Esophagus (tissue), 2 donors: ENCODE data around the gene AK6. TPM values are rescaled to one million over a fixed set of nuclear protein-coding genes. Genes with fewer than 3 reads are reported as not detected.
A peak's percentile ranks its signal among the peaks of the same experiment; 100 is the strongest.
"Not testable (repeated sequence)": the region's sequence is repeated elsewhere in the genome, so short reads cannot be mapped to it uniquely, and the experiment has no call there.

Source experiments
- H3K27ac ChIP-seq, 2 donors: one replicate each; pipeline ENCODE4 v1.5.1; 2013; ENCODE audit warnings: low read depth in 2 of 2, mild to moderate bottlenecking in 2 of 2, inconsistent platforms in 1 of 2, low read length in 1 of 2, moderate library complexity in 1 of 2
- H3K27me3 ChIP-seq, 2 donors: one replicate each; pipeline ENCODE4 v1.6.1; 2013; ENCODE audit warnings: low read length in 2 of 2, control low read depth in 1 of 2, mild to moderate bottlenecking in 1 of 2; ENCODE audit not compliant: insufficient read depth in 2 of 2, control insufficient read depth in 1 of 2
- H3K36me3 ChIP-seq, 2 donors: one replicate each; pipeline ENCODE4 v1.6.1; 2013; ENCODE audit warnings: low read length in 1 of 2; ENCODE audit not compliant: control insufficient read depth in 2 of 2, insufficient read depth in 2 of 2
- H3K4me1 ChIP-seq, 2 donors: one replicate each; pipeline ENCODE4 v1.6.1; 2013; ENCODE audit warnings: low read length in 1 of 2; ENCODE audit not compliant: control insufficient read depth in 2 of 2, insufficient read depth in 2 of 2
- H3K4me3 ChIP-seq, 2 donors: one replicate each; pipeline ENCODE4 v1.5.1; 2013; ENCODE audit warnings: low read length in 2 of 2, mild to moderate bottlenecking in 2 of 2, low read depth in 1 of 2, moderate library complexity in 1 of 2
- H3K9me3 ChIP-seq, 2 donors: one replicate each; pipeline ENCODE4 v1.6.1; 2013; ENCODE audit warnings: mild to moderate bottlenecking in 2 of 2, low read depth in 1 of 2, low read length in 1 of 2, moderate library complexity in 1 of 2; ENCODE audit not compliant: control insufficient read depth in 2 of 2, insufficient read depth in 1 of 2
- WGBS, 2 donors: extraction: QIAGEN DNeasy Blood & Tissue Kit; methylation state at CpG; one replicate each; pipeline ENCODE4 v1.1.7; 2013; 5-methylcytosine and 5-hydroxymethylcytosine counted together
- polyA plus RNA-seq, 2 donors: library from polyadenylated mRNA; stranded (reverse); fragments of 200-250 nt; gene quantifications; one replicate each; pipeline ENCODE4 v1.2.3, GENCODE V29; 2013
- donor health status: healthy with polysubstance abuse.
- donor health status: Bipolar disorder and iron deficiency.

The AK6 gene
- polyA plus RNA-seq, 2 donors = 27.8 to 43.2 TPM

DNA sequence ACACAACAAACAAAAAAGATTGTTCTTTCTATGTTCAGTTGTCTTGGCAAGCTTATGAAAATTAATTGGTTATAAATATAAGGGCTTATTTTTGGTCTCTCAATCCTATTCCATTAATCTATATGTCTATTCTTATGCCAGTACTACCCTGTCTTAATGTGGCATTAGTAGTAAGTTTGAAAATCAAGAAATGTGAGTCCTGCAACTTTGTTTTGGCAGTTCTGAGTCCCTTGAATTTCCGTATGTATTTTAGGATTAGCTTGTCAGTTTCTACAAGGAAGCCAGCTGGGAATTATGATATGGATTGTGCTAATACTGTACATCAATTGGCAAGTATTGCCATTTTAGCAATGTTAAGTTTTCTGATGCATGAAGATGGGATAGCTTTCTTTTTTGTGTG lies 26.2 kb downstream of the AK6 start:
- no peak overlapping the region for H3K4me3 ChIP-seq
- H3K36me3 ChIP-seq = no peaks in the 10 kb centered on the region
- H3K27me3 ChIP-seq = no peaks in the 10 kb centered on the region
- 39 to 44% methylated on average over 1 of the region's 1 CpG for whole genome bisulfite sequencing, 2 donors
- H3K9me3 ChIP-seq = no peaks in the 10 kb centered on the region
- no peak overlapping the region for H3K27ac ChIP-seq
- no peaks in the 10 kb centered on the region for H3K4me1 ChIP-seq

GRCh38 chr5:69341520-69342161 lies 27.7 kb downstream of the AK6 start:
- H3K4me3 ChIP-seq = no peak overlapping the region
- no peaks in the 10 kb centered on the region for H3K36me3 ChIP-seq
- no peak overlapping the region for H3K27ac ChIP-seq
- H3K27me3 ChIP-seq = no peaks in the 10 kb centered on the region
- 79 to 91% methylated on average over 4 of the region's 4 CpGs for WGBS, 2 donors
- no peaks in the 10 kb centered on the region for H3K9me3 ChIP-seq
- H3K4me1 ChIP-seq = no peaks in the 10 kb centered on the region

DNA sequence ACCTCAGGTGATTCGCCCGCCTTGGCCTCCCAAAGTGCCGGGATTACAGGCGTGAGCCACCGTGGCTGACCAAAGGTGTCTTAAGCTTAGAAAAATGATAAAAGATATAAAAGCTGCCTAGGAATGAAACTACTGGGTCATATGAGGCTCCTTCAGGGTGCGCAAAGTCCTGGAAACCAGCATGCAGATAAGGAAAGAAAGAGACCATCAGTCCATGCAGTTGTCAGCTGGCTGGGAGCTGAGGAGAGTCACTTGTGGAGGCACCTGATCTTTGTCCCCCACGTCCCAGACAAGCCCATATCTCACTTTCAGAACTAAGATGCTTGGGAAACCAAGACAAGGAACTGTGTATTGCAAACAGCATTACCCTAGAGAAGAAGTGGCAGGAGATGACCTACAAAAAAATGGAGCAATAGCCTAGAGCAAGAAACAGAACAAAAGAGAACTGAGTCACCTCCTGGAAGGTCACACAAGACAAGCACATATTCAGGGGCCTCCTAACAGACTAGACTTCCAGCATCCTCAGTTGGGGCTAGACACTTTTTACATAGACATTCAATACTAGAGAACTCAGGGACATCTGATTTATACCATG lies 33.9 kb downstream of the AK6 start:
- H3K4me1 ChIP-seq = no peaks in the 10 kb centered on the region
- 82 to 85% methylated on average over 7 of the region's 7 CpGs for WGBS, 2 donors

DNA sequence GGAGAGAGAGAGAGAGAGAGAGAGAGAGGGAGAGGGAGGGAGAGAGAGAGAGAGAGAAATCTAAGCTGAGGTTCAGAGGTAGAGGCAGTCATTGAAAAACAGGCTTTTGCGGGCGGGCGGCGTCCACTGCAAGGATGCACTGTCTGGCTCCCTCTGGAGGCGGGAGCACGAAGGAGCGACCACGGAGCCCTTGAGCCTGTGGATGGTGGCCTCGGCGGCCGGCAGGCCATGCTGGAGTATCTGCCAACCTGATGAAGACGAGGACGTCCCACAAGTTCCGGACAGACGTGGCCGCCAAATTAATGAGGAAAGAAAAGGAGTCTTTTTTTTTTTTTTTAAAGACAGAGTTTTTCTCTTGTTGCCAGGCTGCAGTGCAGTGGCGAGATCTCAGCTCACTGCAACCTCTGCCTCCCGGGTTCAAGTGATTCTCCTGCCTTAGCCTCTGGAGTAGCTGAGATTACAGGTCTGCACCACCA lies 34.5 kb downstream of the AK6 start:
- 6 to 11% methylated on average over 17 to 18 of the region's 18 CpGs for WGBS, 2 donors
- Histone ChIP-seq H3K4me3 (peak overlapping the region in 1 of 2 donors; percentile 3), H3K36me3 (no peaks in the 10 kb centered on the region)

More for the DNA sequence above, 33.9 kb downstream of the AK6 start:
- H3K27me3 ChIP-seq = no peaks in the 10 kb centered on the region
- no peak overlapping the region for H3K27ac ChIP-seq
- H3K4me3 ChIP-seq = no peak overlapping the region
- H3K9me3 ChIP-seq = no peaks in the 10 kb centered on the region
- H3K36me3 ChIP-seq = no peaks in the 10 kb centered on the region

DNA sequence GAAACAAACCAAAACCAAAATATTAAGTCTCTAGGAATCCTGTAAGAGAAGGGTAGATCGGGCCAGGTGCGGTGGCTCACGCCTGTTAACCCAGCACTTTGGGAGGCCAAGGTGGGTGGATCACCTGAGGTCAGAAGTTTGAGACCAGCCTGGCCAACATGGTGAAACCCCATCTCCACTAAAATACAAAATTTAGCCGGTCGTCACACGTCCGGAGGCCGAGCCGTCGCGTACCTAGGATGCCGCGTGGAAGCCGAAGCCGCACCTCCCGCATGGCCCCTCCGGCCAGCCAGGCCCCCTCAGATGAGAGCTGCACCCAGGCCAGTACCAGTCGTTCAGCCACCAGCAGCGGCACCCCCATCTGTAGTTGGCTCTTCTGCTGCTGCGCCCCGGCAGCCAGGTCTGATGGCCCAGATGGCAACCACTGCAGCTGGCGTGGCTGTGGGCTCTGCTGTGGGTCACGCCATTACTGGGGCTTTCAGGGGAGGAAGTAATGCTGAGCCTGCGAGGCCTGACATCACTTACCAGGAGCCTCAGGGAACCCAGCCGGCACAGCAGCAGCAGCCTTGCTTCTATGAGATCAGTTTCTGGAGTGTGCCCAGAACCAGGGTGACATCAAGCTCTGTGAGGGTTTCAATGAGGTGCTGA lies 35.5 kb downstream of the AK6 start:
- 95 to 97% methylated on average over 24 to 25 of the region's 25 CpGs for WGBS, 2 donors

More for the DNA sequence above, 34.5 kb downstream of the AK6 start:
- Histone ChIP-seq H3K27ac (peak overlapping the region in 1 of 2 donors; percentile 22), H3K9me3 (no peaks in the 10 kb centered on the region), H3K27me3 (no peaks in the 10 kb centered on the region), H3K4me1 (no peaks in the 10 kb centered on the region)

GRCh38 chr5:69331528-69332445 lies 37.5 kb downstream of the AK6 start:
- no peaks in the 10 kb centered on the region for H3K36me3 ChIP-seq
- H3K27me3 ChIP-seq = no peaks in the 10 kb centered on the region
- no peaks in the 10 kb centered on the region for H3K4me1 ChIP-seq
- WGBS, 2 donors = 40 to 46% methylated on average over 11 of the region's 11 CpGs
- H3K4me3 ChIP-seq = peak overlapping the region; percentile 10 to 92
- H3K9me3 ChIP-seq = no peaks in the 10 kb centered on the region
- H3K27ac ChIP-seq = peak overlapping the region; percentile 63 to 77

More for the DNA sequence above, 35.5 kb downstream of the AK6 start:
- not testable (repeated sequence) for H3K27ac ChIP-seq, H3K9me3 ChIP-seq, H3K4me1 ChIP-seq, H3K4me3 ChIP-seq, H3K27me3 ChIP-seq, H3K36me3 ChIP-seq

- H3K27ac ChIP-seq = no peak overlapping the region
- H3K4me1 ChIP-seq = no peaks in the 10 kb centered on the region
- H3K9me3 ChIP-seq = no peaks in the 10 kb centered on the region
- no peaks in the 10 kb centered on the region for H3K27me3 ChIP-seq
- 85% methylated on average over 9 of the region's 9 CpGs for WGBS, 2 donors
- H3K4me3 ChIP-seq = no peak overlapping the region
- no peaks in the 10 kb centered on the region for H3K36me3 ChIP-seq
Measured at GRCh38 chr5:69329905-69330489, 39.3 kb downstream of the AK6 start.

- 88 to 93% methylated on average over 1 of the region's 1 CpG for WGBS, 2 donors
- H3K27ac ChIP-seq = no peak overlapping the region
Measured at GRCh38 chr5:69326365-69326764, 43.0 kb downstream of the AK6 start.

GRCh38 chr5:69317391-69317790 lies 51.9 kb downstream of the AK6 start:
- Histone ChIP-seq H3K4me1 (no peaks in the 10 kb centered on the region), H3K36me3 (peaks cover 0 to 8% of the 10 kb centered on the region in 2 donors), H3K4me3 (no peak overlapping the region), H3K9me3 (no peaks in the 10 kb centered on the region), H3K27me3 (no peaks in the 10 kb centered on the region), H3K27ac (no peak overlapping the region)
- WGBS, 2 donors = 82 to 85% methylated on average over 4 of the region's 4 CpGs

More at GRCh38 chr5:69326365-69326764, 43.0 kb downstream of the AK6 start:
- Histone ChIP-seq H3K4me3 (no peak overlapping the region), H3K27me3 (no peaks in the 10 kb centered on the region), H3K9me3 (no peaks in the 10 kb centered on the region), H3K36me3 (no peaks in the 10 kb centered on the region), H3K4me1 (no peaks in the 10 kb centered on the region)
